Stimulated activated CD8-positive, alpha-beta memory T cell treated with anti-CD3 and anti-CD28 coated beads, Interleukin-7, amount 100 ng/mL, for 48 hours (primary cell): Measurements from ENCODE around the gene RFTN1.
"Not testable (repeated sequence)": the region's sequence is repeated elsewhere in the genome, so short reads cannot be mapped to it uniquely, and the experiment has no call there.

Source experiments
- DNase-seq, 2 donors: peaks; one replicate each; pipeline ENCODE4 v3.0.0-alpha.2; 2020; ENCODE audit warnings: low read depth in 1 of 2; ENCODE audit errors: extremely low read depth in 1 of 2

Gene RFTN1

DNA sequence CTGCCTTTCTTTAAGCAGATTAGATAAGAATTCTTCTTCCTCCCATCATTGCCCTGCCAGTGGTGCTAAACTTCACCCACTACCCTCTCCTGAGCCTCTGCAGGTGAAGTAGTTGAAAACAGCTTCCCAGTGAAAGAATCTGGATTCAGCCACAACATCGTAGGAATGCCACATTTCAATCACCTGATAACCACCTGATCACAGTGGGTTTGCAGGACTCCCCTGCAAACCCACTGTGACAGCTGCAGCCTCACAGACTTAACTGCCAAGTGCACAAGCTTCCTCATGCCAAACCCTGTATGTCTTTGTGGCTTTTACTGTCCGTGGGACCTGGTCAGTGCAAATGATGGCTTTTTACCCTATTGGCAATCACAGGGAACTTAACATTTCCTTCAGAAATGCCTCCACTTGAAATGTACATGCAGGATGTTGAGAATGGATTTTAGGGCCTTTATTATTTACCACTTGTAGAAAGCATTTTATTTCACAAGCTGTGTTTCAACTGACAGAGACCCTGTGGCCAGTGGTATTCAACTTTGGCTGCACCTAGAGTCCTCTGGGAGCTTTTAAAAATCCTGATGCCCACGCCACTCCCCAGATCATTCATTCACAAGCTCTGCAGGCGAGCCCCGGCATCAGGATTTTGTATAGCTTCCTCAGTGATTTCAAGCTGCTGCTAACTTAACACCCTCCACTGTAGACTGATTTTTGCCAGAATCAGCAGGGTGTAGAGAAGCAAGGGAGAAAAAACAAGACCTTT, 199.4 kb downstream of the RFTN1 start:
- DNase-seq = no peak

DNA sequence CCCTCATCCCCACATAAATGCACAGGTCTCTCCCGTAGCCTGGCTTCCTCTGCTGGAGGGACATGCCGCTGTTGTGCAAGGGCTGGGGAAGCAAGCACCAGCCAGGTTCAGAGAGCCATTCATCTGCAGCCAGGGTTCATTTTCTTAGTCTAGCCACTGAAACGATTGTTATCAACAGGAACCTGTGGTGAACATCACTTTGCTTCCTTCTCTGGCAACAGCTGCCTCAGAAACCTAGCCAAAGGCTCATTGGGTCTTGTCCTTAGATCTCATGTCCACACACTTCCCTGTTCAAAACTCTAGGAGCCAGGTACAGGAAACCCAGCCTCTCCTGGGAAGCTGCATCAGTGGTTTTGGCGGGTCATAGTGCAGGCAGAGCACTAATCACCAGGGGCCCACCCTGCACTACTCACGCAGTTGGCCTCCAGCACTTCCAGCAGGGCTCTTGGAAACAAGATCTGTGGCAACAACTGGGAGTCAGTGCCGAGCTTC, 201.5 kb downstream of the RFTN1 start:
- no peak for DNase-seq

DNA sequence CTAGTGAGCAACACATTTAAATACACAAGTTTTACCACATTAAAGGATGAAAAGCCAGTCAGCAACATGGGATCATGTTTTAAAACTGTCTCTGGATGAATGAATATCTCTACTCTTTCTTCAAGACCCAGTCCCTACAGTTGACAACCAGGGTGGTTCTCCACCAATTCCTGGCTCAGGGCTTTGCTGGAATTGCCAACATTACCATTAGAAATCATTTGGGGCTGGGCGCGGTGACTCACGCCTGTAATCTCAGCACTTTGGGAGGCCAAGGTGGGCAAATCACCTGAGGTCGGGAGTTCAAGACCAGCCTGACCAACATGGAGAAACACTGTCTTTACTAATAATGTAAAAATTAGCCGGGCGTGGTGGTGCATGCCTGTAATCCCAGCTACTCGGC, 203.0 kb downstream of the RFTN1 start:
- DNase-seq = not testable (repeated sequence)

DNA sequence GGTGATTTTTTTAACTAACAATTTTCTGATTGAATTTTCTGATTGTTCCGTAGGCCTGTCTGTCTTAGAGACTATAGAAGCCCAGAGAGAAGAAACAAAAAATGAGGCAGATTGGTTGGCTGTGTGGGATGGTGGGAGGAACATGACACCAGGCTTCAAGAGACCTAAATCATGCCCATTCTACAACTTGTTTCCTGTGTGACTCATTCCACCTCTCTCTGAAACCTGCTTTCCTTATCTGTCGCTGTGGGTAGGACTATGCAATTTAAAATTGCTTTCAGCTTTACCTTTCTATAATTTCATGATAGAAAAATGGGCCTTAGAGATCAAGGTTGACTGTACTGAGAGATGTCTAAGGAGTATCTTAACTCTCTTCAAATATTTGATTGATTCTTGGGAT, 203.9 kb downstream of the RFTN1 start:
- peak in 1 of 2 donors; percentile 44 for DNase-seq

DNA sequence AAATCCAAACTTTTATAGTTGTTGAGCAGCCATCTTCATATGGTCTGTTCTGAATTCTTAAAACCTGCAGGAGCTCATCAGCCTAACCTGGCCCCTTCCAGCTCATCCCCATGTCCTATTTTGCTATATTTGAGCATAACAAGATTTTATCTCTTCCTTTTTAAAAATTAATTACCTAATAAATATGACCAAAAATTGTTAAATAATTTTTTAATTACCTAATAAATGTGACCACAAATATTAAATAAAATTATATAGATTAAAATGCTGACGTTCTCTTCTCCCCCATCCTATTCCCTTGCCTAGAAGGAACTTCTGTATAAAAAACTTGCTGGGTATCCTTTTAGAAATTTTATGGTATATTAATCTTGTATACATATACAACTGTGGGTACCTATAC, 204.8 kb downstream of the RFTN1 start:
- no peak for DNase-seq

DNA sequence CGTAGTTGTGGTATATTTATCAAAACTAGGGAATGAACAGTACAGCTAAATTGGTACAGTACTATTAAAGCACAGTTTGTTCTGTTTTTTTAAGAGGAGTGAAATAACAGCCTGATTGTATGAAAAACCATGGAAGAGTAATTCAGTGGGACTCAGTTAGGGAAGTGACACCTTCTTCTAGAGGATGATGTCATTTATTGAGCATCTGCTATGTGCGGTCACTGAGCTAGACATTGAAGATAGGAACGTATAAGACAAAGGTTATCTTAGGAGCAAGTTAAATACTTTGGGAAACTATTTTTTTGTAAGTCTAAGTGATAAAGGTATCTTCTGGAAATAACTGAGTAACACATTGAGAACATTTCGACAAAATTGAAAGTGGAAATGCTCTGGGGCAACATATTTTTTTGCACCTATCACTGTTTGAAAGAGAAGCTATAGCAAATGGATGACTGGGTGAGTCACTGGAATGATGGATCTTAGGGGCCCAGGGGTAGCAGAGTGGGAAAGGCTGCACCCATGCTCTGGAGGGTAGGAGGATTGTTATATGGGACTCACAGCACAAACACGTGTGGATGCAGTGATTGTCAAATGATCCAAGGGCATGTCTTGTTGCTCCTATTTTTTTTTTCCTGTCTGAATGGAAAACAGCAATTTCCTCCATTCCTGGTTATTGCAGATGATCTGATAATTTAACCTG, 205.5 kb downstream of the RFTN1 start:
- no peak for DNase-seq

DNA sequence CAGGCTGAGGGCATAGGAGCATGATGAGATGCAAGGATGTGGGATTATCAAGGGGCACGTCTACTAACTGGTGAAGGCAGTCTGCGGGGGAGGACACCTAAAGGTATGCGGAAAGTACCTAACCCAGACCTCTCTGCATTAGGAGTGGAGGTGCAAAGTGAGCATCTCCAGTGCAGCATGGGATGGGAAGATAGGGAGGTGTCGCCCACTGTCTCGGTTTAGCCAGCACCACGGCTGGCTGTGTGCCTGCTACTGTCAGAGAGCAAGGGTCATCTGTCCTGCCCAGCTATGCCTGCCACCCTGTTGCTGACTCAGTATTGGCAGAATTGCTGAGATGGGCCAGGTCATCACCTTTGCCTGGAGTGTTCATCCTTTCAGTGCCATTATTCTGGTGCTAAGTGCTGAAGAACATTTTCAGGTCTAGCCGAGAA, 208.4 kb downstream of the RFTN1 start:
- peak in 1 of 2 donors; percentile 47 for DNase-seq

DNA sequence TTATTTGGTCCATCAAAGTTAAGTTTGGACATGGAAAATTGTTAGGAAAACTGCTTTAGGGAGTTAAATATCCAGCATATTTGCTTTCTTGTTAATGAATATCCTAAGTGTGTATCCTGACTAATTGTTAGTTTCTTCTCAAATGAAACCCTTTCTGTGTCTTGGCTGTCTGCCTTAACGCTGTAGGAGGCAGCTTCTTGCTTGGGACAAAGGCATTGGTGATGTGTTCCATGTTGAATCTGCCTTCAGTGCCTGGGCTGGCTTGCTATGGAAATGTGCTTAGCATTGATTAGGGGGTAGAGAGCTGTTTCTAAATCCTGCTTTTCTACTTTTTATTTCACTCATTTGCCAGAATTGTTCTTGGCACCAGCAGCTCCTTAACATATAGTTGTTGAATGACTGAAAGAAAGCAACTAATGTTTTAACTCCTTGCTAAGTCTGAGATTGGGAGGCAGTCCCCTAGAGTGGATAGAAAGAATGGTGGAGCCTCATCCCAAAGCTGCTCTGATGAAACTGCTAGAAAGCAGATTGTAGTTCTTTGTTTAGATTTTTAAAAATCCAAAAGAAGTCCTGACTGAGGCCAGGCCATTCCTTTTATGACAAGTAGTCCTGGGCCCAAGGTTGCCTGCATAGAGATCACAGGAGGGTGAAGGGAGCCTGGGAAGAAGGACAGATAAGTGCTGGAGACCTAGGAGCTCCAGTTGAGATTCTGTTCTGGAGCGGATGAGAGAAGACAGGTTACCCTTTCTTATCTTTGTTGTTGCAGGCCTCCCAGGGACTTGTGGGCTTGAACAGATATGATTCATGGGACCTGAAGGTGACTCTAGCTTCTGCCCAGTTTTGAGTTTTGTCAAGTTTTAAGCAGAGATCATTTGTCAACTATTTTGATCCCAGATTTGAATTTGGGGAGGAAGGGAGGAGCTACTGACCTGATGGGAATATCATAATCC, 209.2 kb downstream of the RFTN1 start:
- no peak for DNase-seq

DNA sequence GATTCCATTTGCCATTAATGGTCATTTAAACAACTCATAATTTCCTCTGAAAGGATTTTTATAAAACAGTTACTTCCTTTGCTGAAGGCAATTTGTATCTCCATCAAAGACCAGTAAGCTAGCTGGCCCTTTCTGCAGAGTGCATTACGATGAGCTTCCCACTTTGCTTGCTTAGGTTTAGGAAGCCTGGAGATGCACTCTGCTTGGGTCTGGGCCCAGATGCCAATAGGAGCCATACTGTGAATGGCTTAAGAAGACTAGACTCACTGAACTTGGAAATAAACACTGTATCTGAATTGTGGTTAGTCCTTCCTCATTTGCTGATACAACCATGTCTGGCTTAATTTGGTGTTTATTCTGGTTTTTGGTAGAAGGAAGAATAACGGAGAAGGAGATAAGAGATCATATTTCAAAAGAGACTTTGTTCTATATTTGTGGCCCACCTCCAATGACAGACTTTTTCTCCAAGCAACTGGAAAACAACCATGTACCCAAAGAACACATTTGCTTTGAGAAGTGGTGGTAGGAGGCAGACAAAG, 210.4 kb downstream of the RFTN1 start:
- DNase-seq = no peak

DNA sequence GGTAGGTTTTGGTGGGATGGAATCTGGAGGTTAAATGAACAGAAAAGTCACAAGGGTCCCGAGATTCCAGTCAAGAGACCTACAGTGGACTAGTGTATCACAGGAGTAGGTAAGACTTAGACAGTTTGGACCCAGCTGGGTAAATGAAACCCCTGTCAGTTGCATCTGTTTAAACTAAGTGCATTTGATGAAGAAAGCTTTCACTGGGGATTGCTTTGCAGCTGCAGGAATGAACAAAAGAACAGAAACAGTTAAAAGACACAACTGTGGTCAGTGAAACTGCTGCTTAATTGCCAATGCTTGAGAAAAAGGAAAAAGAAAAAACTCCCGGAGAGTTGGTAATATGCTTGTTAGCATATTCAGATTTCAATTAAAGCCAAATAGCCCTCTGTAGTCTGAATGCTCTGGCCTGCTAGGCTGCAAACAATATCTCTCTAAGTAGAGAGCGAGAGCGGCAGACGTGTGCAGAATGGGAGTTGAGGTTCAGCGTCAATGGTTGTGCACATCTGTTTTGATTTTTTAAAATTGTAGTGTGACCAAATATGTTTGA, 211.3 kb downstream of the RFTN1 start:
- DNase-seq = no peak

DNA sequence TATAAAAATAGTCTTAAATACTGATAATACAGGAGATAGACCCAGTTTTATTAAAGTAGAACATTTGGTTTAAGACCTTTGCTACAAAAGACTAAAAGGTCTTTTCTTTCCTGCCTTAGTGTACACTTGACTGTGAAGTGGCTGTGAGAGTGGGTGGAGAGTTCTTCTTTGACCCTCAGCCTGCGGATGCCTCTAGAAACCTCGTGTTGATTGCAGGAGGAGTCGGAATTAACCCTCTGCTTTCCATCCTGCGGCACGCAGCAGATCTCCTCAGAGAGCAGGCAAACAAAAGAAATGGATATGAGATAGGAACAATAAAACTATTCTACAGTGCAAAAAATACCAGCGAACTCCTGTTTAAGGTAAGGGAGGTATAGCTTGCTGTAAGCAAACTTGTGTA, 212.0 kb downstream of the RFTN1 start:
- peak in 1 of 2 donors; percentile 34 for DNase-seq

DNA sequence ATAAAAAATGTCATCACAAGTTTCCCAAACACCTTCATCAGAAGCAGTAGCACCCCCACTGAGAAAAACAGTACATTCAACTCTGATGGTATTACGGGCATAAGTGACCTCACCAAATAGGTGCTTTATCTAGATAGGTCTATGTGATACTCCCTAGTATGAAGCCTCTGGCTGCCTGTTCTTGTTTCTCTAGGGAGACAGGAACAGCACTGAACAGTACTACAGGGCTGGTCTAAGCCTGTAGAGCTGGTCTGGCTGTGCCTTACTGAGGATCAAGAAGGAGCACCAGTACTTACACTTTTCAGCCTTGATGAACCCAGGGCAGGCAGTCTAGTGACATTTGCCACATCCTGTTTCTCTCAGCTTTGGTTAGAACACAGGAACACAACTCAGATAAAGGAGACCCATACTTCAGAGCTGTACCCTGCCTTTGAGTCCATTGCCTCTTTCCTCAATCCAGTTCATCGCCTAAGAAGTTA, 212.6 kb downstream of the RFTN1 start:
- no peak for DNase-seq

DNA sequence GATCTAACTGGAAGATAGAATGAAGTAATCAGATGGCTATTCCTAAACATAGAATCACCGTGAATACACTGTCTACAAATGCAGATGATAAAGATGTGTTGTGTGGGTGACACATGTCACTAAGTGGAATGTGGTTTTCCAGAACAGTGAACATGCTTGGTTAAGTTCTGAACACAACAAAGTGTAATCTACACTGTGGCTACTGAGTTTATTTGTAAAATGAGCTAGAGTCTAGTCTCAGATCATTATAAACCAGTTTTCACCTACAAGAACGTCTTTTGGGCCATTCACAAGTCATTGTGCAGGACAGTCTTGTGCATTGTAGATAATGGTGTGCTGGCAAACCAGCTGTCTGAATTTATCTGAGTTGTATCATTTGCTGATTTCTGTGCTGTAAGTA, 213.2 kb downstream of the RFTN1 start:
- no peak for DNase-seq

DNA sequence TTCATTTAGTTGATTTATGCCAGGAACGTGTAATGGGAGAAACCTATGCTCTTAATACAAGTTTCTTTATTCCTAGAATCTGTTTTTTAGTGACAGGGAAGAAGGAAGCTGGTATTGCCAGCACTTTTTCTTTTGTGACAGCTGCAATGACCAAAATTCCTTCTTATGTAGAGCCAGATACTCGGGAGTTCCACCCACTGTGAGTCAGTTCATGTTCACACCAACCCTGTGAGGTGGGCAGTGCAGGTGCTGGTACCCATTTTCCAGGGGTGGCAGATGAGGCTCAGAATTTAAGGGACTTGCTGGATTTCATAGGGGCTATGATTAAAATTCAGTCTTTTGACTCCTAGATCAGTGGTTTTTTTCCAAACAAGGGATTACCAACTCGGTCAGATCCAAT, 213.8 kb downstream of the RFTN1 start:
- DNase-seq = no peak

DNA sequence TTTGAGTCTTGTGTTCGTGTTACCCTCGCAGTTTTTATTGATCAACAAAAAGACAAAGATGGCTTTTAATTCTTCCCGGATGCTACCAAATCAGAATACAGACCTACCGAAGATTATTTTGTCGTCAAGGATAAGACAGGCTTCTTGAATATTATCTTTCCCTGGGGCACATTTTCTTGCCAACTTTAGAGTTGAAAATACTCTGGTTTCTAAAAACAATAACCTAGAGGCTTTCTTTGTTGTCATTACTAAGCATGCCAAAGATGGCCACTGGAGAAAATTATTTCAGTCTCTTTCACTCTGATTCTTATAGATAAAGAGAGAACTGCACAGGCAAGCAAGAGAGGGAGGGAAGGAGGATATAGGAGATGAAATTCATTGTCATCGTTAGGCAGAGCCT, 214.6 kb downstream of the RFTN1 start:
- no peak for DNase-seq

DNA sequence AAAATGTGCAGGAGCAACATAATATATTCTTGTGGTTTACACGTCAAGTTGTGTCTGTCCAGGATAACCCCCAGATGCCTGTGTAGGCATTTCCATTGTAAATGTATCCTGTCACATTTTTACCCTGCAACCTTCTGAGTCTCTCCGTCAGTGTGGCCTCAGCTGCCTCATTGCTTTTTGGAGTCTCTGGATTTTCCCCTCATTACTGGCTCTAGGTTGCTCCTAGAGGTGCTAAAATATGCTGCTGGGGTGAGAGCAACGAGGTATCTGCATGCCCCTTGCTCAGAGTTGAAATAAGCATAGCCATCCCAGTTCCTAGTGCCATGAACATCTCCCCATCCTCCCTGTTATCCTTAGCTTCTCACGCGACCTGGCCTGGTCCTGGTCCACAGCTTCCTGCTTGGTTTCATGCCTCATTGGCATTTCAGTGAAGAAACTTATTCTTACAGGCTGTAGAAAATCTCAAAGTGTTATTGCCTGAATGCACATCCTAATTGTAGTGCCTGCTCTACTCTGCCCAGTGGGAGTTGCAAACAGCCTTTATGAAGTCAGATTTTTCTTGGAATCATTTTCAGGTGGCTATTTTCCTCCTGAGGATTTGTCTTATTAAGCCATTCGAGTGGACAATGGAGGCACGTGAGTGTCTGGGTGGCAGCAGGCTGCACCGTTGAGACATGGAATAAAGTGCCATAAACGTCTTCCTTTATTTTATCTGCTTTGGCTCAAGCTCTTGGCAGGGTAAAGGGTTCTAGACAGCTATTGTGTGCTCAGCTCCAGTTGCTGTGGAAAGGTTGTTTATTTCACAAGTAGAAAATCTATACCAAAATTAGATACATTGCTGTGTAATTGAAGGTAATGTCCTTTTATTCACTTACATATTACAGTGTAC, 215.3 kb downstream of the RFTN1 start:
- no peak for DNase-seq

DNA sequence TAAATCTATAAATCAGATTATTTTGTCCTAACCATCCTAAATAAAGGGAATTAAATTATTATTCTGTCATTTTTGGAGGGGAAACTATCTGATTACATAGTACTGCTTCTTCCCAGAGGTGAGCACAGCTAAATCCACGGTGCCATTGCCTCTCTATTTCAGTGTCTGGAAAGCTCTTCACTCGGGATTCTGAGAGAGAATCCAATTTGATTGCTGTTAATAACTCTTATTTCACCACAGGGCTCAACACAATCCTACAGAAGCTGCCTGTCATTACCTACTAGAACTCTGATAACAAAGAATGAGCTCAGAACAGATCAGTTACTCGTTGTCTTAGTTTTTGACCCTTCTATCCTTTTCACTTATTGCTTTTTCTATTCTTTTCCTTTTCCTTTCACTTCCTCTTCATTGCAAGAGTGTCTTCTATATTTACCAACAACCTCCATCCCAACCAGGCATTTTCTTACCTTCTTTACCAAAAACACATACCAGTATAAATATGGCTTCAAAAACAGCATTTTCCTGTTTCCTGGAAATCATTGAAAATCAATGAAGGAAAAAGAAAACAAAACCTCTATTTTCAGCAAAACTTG, 218.1 kb downstream of the RFTN1 start:
- DNase-seq = no peak

DNA sequence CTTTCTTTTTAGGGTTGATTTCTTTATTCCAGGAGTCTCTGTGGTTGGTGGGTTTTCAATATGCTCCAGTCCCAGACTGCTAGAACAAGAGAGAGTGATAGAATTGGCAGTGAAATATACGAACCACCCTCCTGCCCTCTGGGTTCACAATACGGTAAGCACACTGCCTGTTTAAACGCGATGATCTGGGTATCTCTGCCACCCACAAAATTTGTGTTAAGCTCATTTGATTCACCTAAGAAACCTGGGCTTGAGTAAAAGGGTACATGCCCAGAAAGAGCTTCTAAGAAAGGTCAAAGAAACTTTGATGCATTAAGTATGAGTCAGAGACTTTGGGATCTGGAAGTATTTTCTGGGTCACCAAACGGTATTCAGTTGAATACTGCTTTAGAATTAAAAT, 218.7 kb downstream of the RFTN1 start:
- DNase-seq = no peak

DNA sequence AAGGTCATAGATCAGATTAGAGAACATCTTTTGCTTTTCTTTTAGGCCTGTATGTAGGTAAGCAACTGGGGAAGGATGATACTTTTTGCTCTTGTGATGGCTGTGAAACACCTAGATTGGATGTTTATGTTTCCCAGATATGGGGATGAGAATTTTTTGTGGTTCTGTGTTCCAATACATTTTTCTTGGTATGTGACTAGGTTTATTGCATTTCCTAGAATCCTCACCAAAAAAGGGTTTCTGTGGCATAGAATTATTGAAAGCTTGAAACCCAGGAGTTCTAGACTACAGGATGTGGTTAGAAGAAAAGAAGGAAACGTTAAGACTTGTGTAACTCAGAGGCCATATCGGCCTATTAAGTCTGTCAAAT, 222.7 kb downstream of the RFTN1 start:
- DNase-seq = no peak
